ENCODE results near the gene TRAF2.
"Not testable (repeated sequence)": the region's sequence is repeated elsewhere in the genome, so short reads cannot be mapped to it uniquely, and the experiment has no call there.

TRAF2 gene

DNA sequence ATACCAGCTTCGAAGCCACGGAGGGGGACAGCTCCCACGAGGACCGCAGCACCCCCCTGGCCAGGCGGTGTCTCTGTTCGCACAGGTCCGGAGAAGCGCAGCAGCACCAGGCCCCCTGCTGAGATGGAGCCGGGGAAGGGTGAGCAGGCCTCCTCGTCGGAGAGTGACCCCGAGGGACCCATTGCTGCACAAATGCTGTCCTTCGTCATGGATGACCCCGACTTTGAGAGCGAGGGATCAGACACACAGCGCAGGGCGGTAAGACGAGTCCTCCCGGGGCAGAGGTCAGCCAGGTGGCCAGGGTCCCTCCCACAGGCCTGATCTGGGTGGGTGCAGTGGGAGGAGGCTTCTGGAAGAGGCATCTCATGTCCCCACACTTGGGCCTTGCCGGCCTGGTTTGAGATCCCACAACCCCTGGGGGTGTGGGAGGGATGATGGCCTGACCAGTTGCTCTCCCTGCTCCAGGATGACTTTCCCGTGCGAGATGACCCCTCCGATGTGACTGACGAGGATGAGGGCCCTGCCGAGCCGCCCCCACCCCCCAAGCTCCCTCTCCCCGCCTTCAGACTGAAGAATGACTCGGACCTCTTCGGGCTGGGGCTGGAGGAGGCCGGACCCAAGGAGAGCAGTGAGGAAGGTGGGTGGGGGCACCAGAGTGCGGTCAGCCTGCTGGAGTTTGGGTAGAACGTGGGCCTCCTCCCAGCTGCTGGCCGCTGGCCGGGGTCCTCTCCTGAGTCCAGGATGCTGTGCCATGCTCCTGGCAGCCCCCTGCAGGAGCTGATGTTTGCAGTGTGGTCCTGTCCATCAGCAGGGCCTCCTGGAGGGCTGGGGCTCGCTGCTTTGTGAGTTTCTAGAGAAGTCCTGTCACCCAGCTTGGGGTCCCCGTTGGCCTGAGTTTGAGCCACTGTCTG, 46.8 kb upstream of the TRAF2 start:
- Histone ChIP-seq H3K36me3 (replicated peaks; ENCODE audit: low read depth, low read length) (peaks cover 9% of the 10 kb centered on the region), H4K20me1 (ENCODE audit: insufficient read depth, low read length) (no peaks in the 10 kb centered on the region)

DNA sequence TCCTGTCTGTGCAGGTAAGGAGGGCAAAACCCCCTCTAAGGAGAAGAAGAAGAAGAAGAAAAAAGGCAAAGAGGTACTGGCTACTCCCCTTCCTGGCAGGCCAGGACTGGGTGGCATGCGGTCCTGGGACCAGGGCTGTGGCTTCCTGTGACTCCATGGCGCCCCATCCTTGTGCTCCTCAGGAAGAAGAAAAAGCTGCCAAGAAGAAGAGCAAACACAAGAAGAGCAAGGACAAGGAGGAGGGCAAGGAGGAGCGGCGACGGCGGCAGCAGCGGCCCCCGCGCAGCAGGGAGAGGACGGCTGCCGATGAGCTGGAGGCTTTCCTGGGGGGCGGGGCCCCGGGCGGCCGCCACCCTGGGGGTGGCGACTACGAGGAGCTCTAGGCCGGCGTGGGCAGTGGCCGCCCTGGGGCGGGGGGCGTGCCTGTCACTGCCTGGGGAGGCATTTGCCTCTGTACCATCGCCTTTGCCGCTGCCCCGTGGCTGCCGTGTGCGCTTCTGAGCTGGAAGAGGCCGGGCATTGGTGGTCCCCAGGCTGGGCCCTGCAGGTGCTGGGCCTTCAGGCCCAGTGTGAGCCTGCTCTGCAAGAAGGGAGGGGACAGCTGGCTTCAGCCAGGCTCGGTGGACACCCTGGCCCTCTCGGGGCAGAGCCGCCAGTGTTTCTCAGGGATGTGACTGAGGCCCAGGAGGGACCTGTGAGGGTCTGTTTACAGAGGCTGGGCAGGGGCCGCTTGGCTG, 46.0 kb upstream of the TRAF2 start:
- H3K4me3 ChIP-seq (ENCODE audit: low read length) = no peak overlapping the region
- H3K79me2 ChIP-seq (ENCODE audit: low read length) = no peaks in the 10 kb centered on the region
- peaks cover 9% of the 10 kb centered on the region for H3K36me3 ChIP-seq (replicated peaks; ENCODE audit: low read depth, low read length)
- no peak overlapping the region for H3K4me2 ChIP-seq (ENCODE audit: low read length)
- no peaks in the 10 kb centered on the region for H4K20me1 ChIP-seq (ENCODE audit: insufficient read depth, low read length)
- no peak overlapping the region for H2AFZ ChIP-seq (ENCODE audit: low read depth, low read length)
- no peak overlapping the region for H3K27ac ChIP-seq (ENCODE audit: low read length)
- peaks cover 7% of the 10 kb centered on the region for H3K4me1 ChIP-seq (ENCODE audit: low read length)
- no peak for TF ChIP-seq CTCF (IDR thresholded peaks at IDR 0.05; ENCODE audit: low read depth, low read length)
- no peak for TF ChIP-seq EZH2phosphoT487 (IDR thresholded peaks at IDR 0.05; ENCODE audit: low read depth)
- no peaks in the 10 kb centered on the region for H3K9me3 ChIP-seq (ENCODE audit: insufficient read depth, low read length)
- H3K27me3 ChIP-seq (ENCODE audit: low read depth, low read length) = no peaks in the 10 kb centered on the region
- no peak overlapping the region for H3K9ac ChIP-seq (ENCODE audit: low read length)

More for the DNA sequence above, 46.8 kb upstream of the TRAF2 start:
- no peak for TF ChIP-seq CTCF (IDR thresholded peaks at IDR 0.05; ENCODE audit: low read depth, low read length)
- H3K4me1 ChIP-seq (ENCODE audit: low read length) = peaks cover 7% of the 10 kb centered on the region
- H3K27me3 ChIP-seq (ENCODE audit: low read depth, low read length) = no peaks in the 10 kb centered on the region
- no peak overlapping the region for H2AFZ ChIP-seq (ENCODE audit: low read depth, low read length)
- no peak overlapping the region for H3K9ac ChIP-seq (ENCODE audit: low read length)
- no peak overlapping the region for H3K4me2 ChIP-seq (ENCODE audit: low read length)
- H3K79me2 ChIP-seq (ENCODE audit: low read length) = no peaks in the 10 kb centered on the region
- no peaks in the 10 kb centered on the region for H3K9me3 ChIP-seq (ENCODE audit: insufficient read depth, low read length)
- no peak overlapping the region for H3K27ac ChIP-seq (ENCODE audit: low read length)
- no peak overlapping the region for H3K4me3 ChIP-seq (ENCODE audit: low read length)

DNA sequence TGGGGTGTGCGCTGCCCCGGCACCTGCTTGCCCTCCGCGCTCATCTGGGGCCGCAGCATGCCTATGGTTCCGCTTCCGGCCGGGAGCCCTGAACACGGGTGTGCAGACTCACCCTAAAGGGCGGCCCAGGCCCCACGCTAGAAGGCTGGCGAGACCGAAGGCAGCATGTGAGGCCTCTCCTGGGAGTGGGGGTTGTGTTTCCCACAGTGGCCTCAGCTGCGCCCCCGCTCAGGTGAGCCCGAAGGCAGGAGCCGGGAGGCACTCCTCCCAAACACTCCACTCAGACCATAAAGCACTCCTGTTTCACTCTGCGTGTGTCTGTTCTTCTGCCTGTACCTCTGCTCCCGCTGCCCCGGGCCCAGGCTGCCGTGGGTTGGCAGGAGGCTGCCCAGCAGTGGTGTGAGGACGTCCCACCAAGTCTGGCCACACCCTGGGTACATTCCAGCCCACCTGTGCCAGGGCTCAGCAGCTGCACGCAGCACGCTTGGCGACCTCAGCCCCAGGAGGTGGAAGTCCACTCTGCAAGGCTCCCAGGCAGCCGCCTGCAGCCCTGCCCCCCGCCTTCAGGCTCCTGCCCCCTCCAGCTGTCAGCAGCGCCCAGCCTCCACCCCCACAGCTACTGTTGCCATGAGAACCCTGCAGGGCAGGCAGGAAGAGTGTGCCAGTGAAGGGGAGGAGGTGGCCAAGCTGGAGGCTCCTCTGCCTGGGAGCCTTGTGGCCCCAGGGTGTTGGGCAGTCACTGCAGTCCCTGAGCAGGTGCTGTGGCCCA, 45.3 kb upstream of the TRAF2 start:
- Histone ChIP-seq H3K36me3 (replicated peaks; ENCODE audit: low read depth, low read length) (peaks cover 9% of the 10 kb centered on the region), H2AFZ (ENCODE audit: low read depth, low read length) (no peak overlapping the region), H4K20me1 (ENCODE audit: insufficient read depth, low read length) (no peaks in the 10 kb centered on the region), H3K27me3 (ENCODE audit: low read depth, low read length) (no peaks in the 10 kb centered on the region), H3K4me1 (ENCODE audit: low read length) (peaks cover 7% of the 10 kb centered on the region), H3K4me2 (ENCODE audit: low read length) (no peak overlapping the region), H3K79me2 (ENCODE audit: low read length) (no peaks in the 10 kb centered on the region), H3K9me3 (ENCODE audit: insufficient read depth, low read length) (no peaks in the 10 kb centered on the region), H3K4me3 (ENCODE audit: low read length) (no peak overlapping the region), H3K27ac (ENCODE audit: low read length) (no peak overlapping the region), H3K9ac (ENCODE audit: low read length) (no peak overlapping the region)
- TF ChIP-seq CTCF (IDR thresholded peaks at IDR 0.05; ENCODE audit: low read depth, low read length) (no peak), EZH2phosphoT487 (IDR thresholded peaks at IDR 0.05; ENCODE audit: low read depth) (no peak)

GRCh38 chr9:136841646-136842379, 44.5 kb upstream of the TRAF2 start:
- not testable (repeated sequence) for H3K9ac ChIP-seq (ENCODE audit: low read length); H3K27me3 ChIP-seq (ENCODE audit: low read depth, low read length); H4K20me1 ChIP-seq (ENCODE audit: insufficient read depth, low read length); H2AFZ ChIP-seq (ENCODE audit: low read depth, low read length); H3K27ac ChIP-seq (ENCODE audit: low read length); H3K4me1 ChIP-seq (ENCODE audit: low read length); H3K9me3 ChIP-seq (ENCODE audit: insufficient read depth, low read length); H3K36me3 ChIP-seq (replicated peaks; ENCODE audit: low read depth, low read length); H3K79me2 ChIP-seq (ENCODE audit: low read length)
- H3K4me2 ChIP-seq (ENCODE audit: low read length) = peak overlapping the region; percentile 98
- H3K4me3 ChIP-seq (ENCODE audit: low read length) = peak overlapping the region; percentile 93
